ENCODE measurements around the gene GLCCI1.

GLCCI1 gene

GRCh38 chr7:7976677-7977076 is 8.1 kb downstream of the GLCCI1 start:
- Histone ChIP-seq H3K9me3 (ENCODE audit: control insufficient read depth, low read depth, low read length) (no peaks in the 10 kb centered on the region), H3K36me3 (ENCODE audit: control insufficient read depth, low read depth, low read length) (no peaks in the 10 kb centered on the region), H3K27me3 (ENCODE audit: control insufficient read depth, insufficient read depth, low read length) (no peaks in the 10 kb centered on the region), H3K4me3 (ENCODE audit: low read length) (no peak overlapping the region), H3K27ac (ENCODE audit: low read length) (no peak overlapping the region), H3K9ac (ENCODE audit: low read length) (no peak overlapping the region), H3K4me1 (ENCODE audit: control insufficient read depth, low read depth, low read length) (peaks cover 13% of the 10 kb centered on the region)

DNA sequence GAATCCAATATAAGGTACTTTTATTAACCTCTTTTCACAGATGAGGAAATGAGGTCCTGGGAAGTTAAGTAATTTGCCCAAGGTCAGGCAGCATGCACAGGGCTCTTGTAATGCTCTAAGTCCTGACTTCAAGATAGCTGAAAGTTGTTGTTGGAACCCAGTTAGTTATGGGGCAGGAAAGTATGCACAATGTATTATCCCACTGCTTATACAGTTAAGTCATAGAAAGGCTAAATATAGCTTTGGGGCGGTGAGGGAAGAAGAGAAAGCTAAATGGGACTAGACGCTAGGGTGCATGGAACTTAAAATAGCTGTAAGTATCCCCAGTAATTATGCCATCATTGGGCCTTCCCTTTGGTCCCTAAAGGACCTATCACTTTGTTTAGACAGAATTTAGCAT is 9.2 kb downstream of the GLCCI1 start:
- H3K4me1 ChIP-seq (ENCODE audit: control insufficient read depth, low read depth, low read length) = peaks cover 6% of the 10 kb centered on the region
- no peak overlapping the region for H3K27ac ChIP-seq (ENCODE audit: low read length)
- H3K9ac ChIP-seq (ENCODE audit: low read length) = no peak overlapping the region
- no peaks in the 10 kb centered on the region for H3K27me3 ChIP-seq (ENCODE audit: control insufficient read depth, insufficient read depth, low read length)
- H3K4me3 ChIP-seq (ENCODE audit: low read length) = no peak overlapping the region
- H3K9me3 ChIP-seq (ENCODE audit: control insufficient read depth, low read depth, low read length) = no peaks in the 10 kb centered on the region
- H3K36me3 ChIP-seq (ENCODE audit: control insufficient read depth, low read depth, low read length) = no peaks in the 10 kb centered on the region

DNA sequence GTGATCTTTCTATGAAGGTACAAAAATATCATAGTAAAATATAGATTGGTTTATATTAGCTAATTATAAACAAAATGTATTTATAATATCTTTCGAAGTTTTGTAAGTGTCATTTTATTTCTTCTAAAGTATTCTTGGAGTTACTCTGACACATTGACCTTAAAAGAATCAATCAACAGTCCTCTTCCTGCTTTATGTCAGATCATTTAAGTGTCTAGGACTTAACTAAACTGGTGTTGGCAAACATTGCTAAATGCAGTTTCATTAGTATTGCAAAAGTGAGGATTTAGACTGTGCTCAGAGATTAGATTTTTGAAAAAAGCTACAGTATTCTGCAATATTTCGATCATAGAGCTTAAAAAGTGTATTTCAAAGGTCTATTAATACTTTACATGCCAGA is 10.3 kb downstream of the GLCCI1 start:
- Histone ChIP-seq H3K27me3 (ENCODE audit: control insufficient read depth, insufficient read depth, low read length) (no peaks in the 10 kb centered on the region), H3K9ac (ENCODE audit: low read length) (no peak overlapping the region), H3K27ac (ENCODE audit: low read length) (no peak overlapping the region), H3K9me3 (ENCODE audit: control insufficient read depth, low read depth, low read length) (no peaks in the 10 kb centered on the region), H3K4me3 (ENCODE audit: low read length) (no peak overlapping the region), H3K4me1 (ENCODE audit: control insufficient read depth, low read depth, low read length) (no peaks in the 10 kb centered on the region), H3K36me3 (ENCODE audit: control insufficient read depth, low read depth, low read length) (no peaks in the 10 kb centered on the region)

DNA sequence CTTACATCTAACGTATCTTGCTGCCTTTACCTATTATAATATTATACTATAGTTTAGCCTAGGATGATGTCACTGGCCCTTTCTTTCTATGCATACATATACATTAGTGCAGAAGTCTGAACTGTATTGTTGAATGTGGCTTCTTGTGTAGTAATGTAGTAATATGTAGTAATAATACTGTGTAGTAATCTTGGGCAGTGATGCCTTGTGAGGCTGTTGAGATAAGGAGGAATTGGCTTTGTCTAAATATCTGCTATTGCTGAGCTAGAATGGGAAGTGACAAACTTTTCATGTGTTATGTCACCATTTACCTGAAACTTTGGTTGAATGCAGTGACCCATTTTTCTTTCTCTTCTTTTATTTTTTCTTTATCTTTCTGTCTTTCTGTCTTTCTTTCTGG is 11.0 kb downstream of the GLCCI1 start:
- H3K9ac ChIP-seq (ENCODE audit: low read length) = no peak overlapping the region
- H3K4me3 ChIP-seq (ENCODE audit: low read length) = no peak overlapping the region
- no peaks in the 10 kb centered on the region for H3K27me3 ChIP-seq (ENCODE audit: control insufficient read depth, insufficient read depth, low read length)
- H3K9me3 ChIP-seq (ENCODE audit: control insufficient read depth, low read depth, low read length) = no peaks in the 10 kb centered on the region
- no peak overlapping the region for H3K27ac ChIP-seq (ENCODE audit: low read length)
- H3K36me3 ChIP-seq (ENCODE audit: control insufficient read depth, low read depth, low read length) = no peaks in the 10 kb centered on the region
- no peaks in the 10 kb centered on the region for H3K4me1 ChIP-seq (ENCODE audit: control insufficient read depth, low read depth, low read length)

- Histone ChIP-seq H3K4me3 (ENCODE audit: low read length) (no peak overlapping the region), H3K4me1 (ENCODE audit: control insufficient read depth, low read depth, low read length) (no peaks in the 10 kb centered on the region), H3K27ac (ENCODE audit: low read length) (no peak overlapping the region), H3K9me3 (ENCODE audit: control insufficient read depth, low read depth, low read length) (no peaks in the 10 kb centered on the region), H3K27me3 (ENCODE audit: control insufficient read depth, insufficient read depth, low read length) (no peaks in the 10 kb centered on the region), H3K9ac (ENCODE audit: low read length) (no peak overlapping the region), H3K36me3 (ENCODE audit: control insufficient read depth, low read depth, low read length) (no peaks in the 10 kb centered on the region)
Observed at GRCh38 chr7:7980134-7980533, 11.5 kb downstream of the GLCCI1 start.

GRCh38 chr7:7982904-7983303 is 14.3 kb downstream of the GLCCI1 start:
- no peaks in the 10 kb centered on the region for H3K27me3 ChIP-seq (ENCODE audit: control insufficient read depth, insufficient read depth, low read length)

DNA sequence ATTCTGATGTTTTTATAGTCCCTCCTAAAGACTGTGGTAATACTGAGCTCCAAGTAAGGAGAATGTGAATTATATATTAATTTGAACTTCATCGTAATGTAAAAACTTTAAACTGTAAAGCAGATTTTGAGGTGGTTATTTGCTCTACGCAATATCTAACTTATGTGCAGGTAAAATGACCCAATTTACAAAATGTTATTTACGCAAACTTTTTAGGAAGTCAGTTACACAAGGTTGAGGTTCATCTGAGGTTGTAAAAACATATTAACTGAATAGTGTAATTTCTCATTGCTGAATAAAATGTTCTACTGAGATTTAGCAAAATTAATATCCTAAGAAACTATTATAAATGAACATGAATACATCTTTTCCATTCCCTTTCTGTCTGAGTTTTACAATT is 15.8 kb downstream of the GLCCI1 start:
- H3K9ac ChIP-seq (ENCODE audit: low read length) = no peak overlapping the region
- H3K36me3 ChIP-seq (ENCODE audit: control insufficient read depth, low read depth, low read length) = no peaks in the 10 kb centered on the region
- no peaks in the 10 kb centered on the region for H3K27me3 ChIP-seq (ENCODE audit: control insufficient read depth, insufficient read depth, low read length)
- H3K27ac ChIP-seq (ENCODE audit: low read length) = no peak overlapping the region
- H3K4me3 ChIP-seq (ENCODE audit: low read length) = no peak overlapping the region
- H3K9me3 ChIP-seq (ENCODE audit: control insufficient read depth, low read depth, low read length) = no peaks in the 10 kb centered on the region
- H3K4me1 ChIP-seq (ENCODE audit: control insufficient read depth, low read depth, low read length) = no peaks in the 10 kb centered on the region

More at GRCh38 chr7:7982904-7983303, 14.3 kb downstream of the GLCCI1 start:
- Histone ChIP-seq H3K9ac (ENCODE audit: low read length) (no peak overlapping the region), H3K4me3 (ENCODE audit: low read length) (no peak overlapping the region), H3K9me3 (ENCODE audit: control insufficient read depth, low read depth, low read length) (no peaks in the 10 kb centered on the region), H3K4me1 (ENCODE audit: control insufficient read depth, low read depth, low read length) (no peaks in the 10 kb centered on the region), H3K27ac (ENCODE audit: low read length) (no peak overlapping the region), H3K36me3 (ENCODE audit: control insufficient read depth, low read depth, low read length) (no peaks in the 10 kb centered on the region)

- no peak overlapping the region for H3K9ac ChIP-seq (ENCODE audit: low read length)
- H3K36me3 ChIP-seq (ENCODE audit: control insufficient read depth, low read depth, low read length) = no peaks in the 10 kb centered on the region
- H3K27me3 ChIP-seq (ENCODE audit: control insufficient read depth, insufficient read depth, low read length) = no peaks in the 10 kb centered on the region
- no peak overlapping the region for H3K4me3 ChIP-seq (ENCODE audit: low read length)
- H3K4me1 ChIP-seq (ENCODE audit: control insufficient read depth, low read depth, low read length) = no peaks in the 10 kb centered on the region
- peaks cover 9% of the 10 kb centered on the region for H3K9me3 ChIP-seq (ENCODE audit: control insufficient read depth, low read depth, low read length)
- no peak overlapping the region for H3K27ac ChIP-seq (ENCODE audit: low read length)
Observed at GRCh38 chr7:7988706-7989105, 20.1 kb downstream of the GLCCI1 start.

- no peak overlapping the region for H3K27ac ChIP-seq (ENCODE audit: low read length)
- H3K9ac ChIP-seq (ENCODE audit: low read length) = no peak overlapping the region
- H3K9me3 ChIP-seq (ENCODE audit: control insufficient read depth, low read depth, low read length) = peaks cover 9% of the 10 kb centered on the region
- H3K36me3 ChIP-seq (ENCODE audit: control insufficient read depth, low read depth, low read length) = no peaks in the 10 kb centered on the region
- H3K27me3 ChIP-seq (ENCODE audit: control insufficient read depth, insufficient read depth, low read length) = no peaks in the 10 kb centered on the region
- H3K4me3 ChIP-seq (ENCODE audit: low read length) = no peak overlapping the region
- H3K4me1 ChIP-seq (ENCODE audit: control insufficient read depth, low read depth, low read length) = no peaks in the 10 kb centered on the region
Observed at GRCh38 chr7:7989133-7989532, 20.5 kb downstream of the GLCCI1 start.

- Histone ChIP-seq H3K4me3 (ENCODE audit: low read length) (no peak overlapping the region), H3K9ac (ENCODE audit: low read length) (no peak overlapping the region), H3K27ac (ENCODE audit: low read length) (no peak overlapping the region), H3K9me3 (ENCODE audit: control insufficient read depth, low read depth, low read length) (peaks cover 9% of the 10 kb centered on the region), H3K36me3 (ENCODE audit: control insufficient read depth, low read depth, low read length) (no peaks in the 10 kb centered on the region), H3K4me1 (ENCODE audit: control insufficient read depth, low read depth, low read length) (no peaks in the 10 kb centered on the region), H3K27me3 (ENCODE audit: control insufficient read depth, insufficient read depth, low read length) (no peaks in the 10 kb centered on the region)
Observed at GRCh38 chr7:7989616-7990440, 21.2 kb downstream of the GLCCI1 start.

- Histone ChIP-seq H3K4me3 (ENCODE audit: low read length) (no peak overlapping the region), H3K9me3 (ENCODE audit: control insufficient read depth, low read depth, low read length) (peaks cover 9% of the 10 kb centered on the region), H3K27me3 (ENCODE audit: control insufficient read depth, insufficient read depth, low read length) (no peaks in the 10 kb centered on the region), H3K36me3 (ENCODE audit: control insufficient read depth, low read depth, low read length) (no peaks in the 10 kb centered on the region), H3K27ac (ENCODE audit: low read length) (no peak overlapping the region), H3K4me1 (ENCODE audit: control insufficient read depth, low read depth, low read length) (no peaks in the 10 kb centered on the region), H3K9ac (ENCODE audit: low read length) (no peak overlapping the region)
Observed at GRCh38 chr7:7990441-7990761, 21.8 kb downstream of the GLCCI1 start.

DNA sequence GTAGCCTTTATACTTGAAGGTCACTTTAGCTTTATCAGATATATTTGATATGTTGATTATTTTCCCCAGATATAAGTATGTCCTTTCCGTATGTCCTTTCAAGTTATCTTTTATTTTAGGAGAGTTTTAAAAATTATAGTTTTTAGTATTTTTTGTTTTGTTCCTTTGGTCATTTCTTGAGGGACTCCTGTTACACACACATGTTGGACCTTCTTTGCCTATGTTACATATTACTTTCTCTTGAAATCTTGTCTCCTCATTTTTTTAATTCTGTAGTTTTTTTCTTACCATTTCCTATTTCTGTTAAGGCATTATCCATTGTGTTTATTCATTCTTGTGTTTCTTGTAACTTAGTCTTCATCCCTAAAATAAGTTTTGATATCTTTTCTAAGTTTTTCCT is 23.9 kb downstream of the GLCCI1 start:
- Histone ChIP-seq H3K9me3 (ENCODE audit: control insufficient read depth, low read depth, low read length) (peaks cover 9% of the 10 kb centered on the region), H3K9ac (ENCODE audit: low read length) (no peak overlapping the region), H3K27me3 (ENCODE audit: control insufficient read depth, insufficient read depth, low read length) (no peaks in the 10 kb centered on the region), H3K27ac (ENCODE audit: low read length) (no peak overlapping the region), H3K36me3 (ENCODE audit: control insufficient read depth, low read depth, low read length) (no peaks in the 10 kb centered on the region), H3K4me3 (ENCODE audit: low read length) (no peak overlapping the region), H3K4me1 (ENCODE audit: control insufficient read depth, low read depth, low read length) (no peaks in the 10 kb centered on the region)
